C1 segment of cervical spinal cord (tissue), 14 donors: Measurements from ENCODE around the gene EPHB1.
"Not testable (repeated sequence)": the region's sequence is repeated elsewhere in the genome, so short reads cannot be mapped to it uniquely, and the experiment has no call there.

Experiments used
- DNase-seq, 14 donors: peaks; one replicate each; lab custom pipeline; 2025; lab: John Stamatoyannopoulos, UW

The EPHB1 gene

DNA sequence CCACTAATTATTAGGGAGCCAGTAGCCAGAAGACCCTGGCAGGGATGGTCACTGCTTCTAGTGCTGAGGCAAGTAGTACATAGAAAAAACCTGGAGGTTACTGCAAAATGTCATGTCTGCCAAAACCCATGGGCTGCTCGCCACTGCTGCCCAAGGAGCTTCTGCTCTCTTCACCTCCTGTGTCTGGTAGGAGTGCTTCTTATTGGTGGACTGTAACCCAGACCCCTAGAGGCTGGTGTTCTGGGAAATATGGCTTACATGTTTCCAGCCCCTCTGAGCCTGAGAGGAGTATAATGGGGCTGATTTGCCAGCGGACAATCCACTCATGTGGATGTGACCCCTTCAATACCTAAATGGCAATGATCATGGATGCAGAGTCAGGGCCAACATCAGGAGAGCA, 286.4 kb downstream of the EPHB1 start:
- no peak for DNase-seq

GRCh38 chr3:135081856-135082434, 286.9 kb downstream of the EPHB1 start:
- DNase-seq = peak in 3 of 14 donors; percentile 5 to 98 (median 46)

- peak in 1 of 14 donors; percentile 61 for DNase-seq
Observed at GRCh38 chr3:135082706-135083105, 287.6 kb downstream of the EPHB1 start.

DNA sequence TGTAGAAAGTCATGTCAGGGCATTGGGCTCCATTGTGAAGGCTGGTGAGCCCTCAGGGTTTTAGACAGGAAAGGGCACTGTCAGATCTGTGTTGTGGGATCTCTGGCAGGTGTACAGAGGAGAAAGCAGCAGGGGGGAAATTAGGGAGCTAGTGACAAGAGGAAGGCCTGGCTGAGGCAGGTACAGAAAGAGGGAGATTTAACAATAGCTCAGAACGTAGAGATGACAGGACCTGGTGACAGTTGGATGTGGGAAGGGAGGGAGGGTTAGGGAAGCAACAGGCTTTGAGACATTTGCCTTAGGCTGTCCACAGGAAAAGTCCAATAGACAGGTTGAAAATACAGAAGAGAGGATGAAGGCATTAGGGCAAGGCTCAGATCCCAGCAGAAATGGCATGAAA, 288.1 kb downstream of the EPHB1 start:
- peak in 1 of 14 donors; percentile 63 for DNase-seq

DNA sequence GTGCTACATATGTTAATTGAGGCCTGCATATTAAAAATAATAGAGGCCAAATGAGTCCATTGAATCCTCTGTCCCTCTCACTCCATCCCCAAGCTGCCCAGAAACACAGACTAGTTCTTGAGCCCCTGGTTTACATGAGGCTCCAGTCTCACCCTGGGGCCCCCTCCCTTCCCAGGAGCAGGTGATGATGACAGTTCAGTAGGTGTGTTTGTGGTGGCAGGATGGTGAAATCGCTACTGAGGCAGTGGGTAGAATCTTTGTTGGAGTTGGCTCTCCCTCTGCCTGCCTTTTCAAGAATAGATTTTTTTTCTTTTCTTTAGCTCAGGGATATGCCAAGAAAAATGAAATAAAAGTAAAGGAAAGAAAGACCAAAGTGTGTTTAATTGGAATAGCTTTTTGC, 288.7 kb downstream of the EPHB1 start:
- no peak for DNase-seq

DNA sequence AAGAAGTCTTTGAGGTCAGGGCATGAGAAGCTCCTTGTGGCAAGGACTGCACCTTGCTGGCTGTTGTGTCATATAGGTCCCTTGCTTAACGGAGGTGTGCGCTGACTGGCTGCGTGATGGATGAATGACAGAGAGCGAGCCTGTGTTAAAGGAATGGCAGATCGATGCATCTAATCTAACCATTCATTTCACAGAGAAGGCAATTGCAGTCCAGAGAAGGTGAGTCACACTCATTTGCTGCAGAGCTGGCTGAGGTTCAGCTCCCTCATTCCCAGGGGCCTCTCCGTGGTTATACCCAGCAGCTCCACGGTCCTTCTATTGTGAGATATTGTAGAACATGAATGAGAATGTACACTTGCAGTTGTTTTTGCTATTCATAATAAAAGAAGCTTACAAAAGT, 289.3 kb downstream of the EPHB1 start:
- no peak for DNase-seq

- no peak for DNase-seq
Observed at GRCh38 chr3:135084976-135085375, 289.9 kb downstream of the EPHB1 start.

DNA sequence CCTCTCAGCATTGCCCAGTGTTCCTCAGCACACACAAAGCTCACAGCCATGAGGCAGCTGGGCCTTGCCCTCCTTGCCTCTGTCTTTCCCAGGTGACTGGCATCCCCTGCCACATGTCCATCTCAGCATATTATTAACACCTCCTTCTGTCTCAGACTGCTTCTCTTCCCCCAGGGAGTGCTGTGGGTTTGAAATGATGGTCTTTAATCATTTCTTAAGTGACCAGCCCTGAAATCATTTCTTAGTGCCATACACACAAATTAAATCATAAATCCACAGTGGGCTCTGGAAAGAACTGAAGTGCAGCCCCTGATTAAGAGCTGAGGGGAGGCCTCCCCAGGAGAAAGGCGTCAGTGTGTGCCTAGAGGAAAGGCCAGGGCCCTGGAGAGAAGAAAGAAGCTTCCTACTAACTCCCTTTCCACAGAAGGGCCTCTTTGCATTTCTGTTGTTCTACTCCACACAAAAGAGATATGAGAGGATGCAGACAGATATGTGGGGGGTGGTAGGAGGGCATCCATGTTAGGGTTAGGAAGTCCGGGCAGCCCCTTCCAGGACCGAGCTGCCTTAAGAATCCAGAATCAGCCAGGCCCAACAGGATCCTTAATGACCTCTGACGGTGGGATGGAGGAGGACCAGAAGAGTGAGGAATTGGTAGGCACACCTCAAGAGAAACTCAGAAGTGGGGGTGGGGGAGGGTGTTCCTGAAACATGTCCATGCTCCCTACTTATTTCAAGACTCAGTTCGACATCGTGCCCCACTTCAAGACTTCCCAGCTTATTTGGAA, 290.8 kb downstream of the EPHB1 start:
- no peak for DNase-seq

- DNase-seq = no peak
Observed at GRCh38 chr3:135087782-135088181, 292.7 kb downstream of the EPHB1 start.

GRCh38 chr3:135089451-135089850, 294.4 kb downstream of the EPHB1 start:
- no peak for DNase-seq

DNA sequence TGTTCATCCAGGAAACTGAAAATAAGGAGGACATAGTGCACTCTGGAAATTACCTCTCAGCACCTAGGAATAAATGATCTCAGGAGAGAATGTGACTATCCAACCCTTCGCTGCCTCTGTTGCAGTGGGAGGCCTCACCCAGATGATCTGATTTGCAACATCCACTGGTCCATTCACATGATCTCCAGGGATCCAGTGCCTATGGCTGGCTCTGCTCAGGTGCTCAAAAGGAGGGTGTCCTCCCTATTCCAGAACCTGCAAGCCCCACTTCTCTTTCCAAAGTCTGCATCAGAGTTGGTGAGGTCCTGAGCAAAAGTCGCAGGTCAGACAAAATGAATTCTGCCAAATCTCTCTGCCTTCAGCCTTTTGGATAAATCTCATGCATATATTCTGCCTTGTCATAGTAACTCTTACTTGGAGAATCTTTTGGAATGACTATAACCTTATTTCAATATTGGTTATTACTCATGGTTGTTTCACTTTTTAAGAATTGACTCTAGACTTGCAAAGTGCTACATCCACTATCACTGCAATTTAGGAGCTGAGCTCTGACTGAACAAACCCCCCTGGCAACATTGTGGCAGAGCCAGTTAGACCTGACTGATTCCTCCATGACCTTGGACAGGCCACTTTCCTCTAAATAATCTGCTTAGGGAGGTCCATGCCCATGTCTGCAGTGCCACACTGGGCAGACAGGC, 295.1 kb downstream of the EPHB1 start:
- no peak for DNase-seq

DNA sequence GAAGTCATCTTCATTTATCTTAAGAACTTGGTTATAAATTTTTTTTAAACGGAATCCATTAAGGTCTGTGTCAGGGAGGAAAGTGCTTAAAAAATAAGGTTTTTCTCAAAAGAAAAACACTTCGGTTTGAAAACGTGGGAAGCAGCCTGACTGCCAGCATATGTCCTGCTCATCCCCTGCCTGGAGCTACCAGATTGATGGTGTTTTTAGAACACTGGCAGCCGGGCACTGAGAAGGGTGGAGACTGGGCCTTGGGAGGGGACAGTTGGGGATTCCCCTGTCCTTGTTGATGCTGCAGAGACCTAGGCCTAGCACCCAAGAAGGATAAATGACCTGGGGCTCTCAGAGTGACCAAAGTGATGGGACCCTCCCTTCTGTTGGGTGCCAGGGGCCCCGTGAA, 296.9 kb downstream of the EPHB1 start:
- DNase-seq = peak in 1 of 14 donors; percentile 75

DNA sequence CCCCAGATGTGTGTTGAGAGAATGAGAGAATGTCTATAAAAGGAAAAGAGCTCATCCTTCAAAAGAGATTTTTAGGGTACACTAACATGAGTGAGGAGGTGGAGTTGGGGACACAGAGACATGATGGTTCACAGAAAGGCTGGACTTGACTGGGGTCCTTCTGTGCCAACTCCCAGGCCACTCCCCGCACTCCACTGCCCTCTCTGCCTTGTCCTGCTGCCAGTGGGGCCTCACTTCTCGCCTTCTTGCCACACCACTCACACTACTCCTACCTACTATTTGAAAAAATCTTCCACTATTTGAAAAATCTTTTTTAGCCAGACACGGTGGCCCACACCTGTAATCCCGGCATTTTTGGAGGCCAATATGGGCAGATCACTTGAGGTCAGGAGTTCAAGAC, 298.1 kb downstream of the EPHB1 start:
- DNase-seq = no peak

GRCh38 chr3:135097276-135097946, 302.4 kb downstream of the EPHB1 start:
- DNase-seq = no peak

DNA sequence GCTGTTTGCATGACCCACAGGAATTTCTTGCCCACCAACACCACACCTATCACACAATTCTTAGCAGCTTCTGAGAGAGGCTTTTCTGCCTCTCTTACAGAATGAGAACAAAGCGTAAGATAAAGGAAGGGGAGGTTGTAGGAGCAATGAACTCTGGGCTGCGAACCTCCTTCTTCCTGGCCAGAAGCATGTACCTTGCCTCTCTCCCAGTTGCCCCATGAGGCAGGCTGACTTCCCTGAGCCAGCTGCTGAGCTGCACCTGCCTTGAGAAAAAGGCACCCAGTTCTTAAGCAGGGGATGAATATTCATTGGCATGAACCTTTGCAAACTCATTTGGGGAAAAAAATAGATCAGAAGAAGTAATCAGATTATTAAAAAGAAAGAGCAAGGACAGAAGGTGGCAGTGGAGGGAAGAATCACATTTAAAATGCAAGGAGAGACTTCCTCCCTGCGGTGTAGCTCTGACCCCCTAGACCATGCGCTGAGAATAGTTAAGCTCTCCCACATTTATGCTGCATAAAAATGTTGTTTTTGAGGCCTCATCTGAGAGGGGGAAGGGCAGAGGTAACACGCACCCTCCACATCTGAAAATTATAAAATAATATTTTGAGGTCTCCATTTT, 304.8 kb downstream of the EPHB1 start:
- DNase-seq = no peak

GRCh38 chr3:135100366-135100765, 305.3 kb downstream of the EPHB1 start:
- no peak for DNase-seq

- peak in 1 of 14 donors; percentile 10 for DNase-seq
Observed at GRCh38 chr3:135103917-135104316, 308.9 kb downstream of the EPHB1 start.

DNA sequence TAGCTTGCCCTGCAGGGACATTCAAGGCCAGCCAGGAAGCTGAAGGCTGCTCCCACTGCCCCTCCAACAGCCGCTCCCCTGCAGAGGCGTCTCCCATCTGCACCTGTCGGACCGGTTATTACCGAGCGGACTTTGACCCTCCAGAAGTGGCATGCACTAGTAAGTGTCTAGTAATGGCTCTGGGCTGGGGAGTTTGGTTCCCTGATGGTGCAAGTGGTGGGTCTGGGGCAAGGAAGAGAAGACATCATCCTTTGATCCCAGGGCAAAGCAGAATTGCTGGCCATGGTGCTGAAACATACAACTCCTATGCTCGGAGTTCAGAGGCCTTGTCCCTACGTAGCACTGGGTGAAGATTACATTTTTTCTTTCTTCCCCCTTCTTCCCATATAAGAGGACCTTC, 311.4 kb downstream of the EPHB1 start:
- no peak for DNase-seq

GRCh38 chr3:135107043-135107442, 312.0 kb downstream of the EPHB1 start:
- DNase-seq = no peak

DNA sequence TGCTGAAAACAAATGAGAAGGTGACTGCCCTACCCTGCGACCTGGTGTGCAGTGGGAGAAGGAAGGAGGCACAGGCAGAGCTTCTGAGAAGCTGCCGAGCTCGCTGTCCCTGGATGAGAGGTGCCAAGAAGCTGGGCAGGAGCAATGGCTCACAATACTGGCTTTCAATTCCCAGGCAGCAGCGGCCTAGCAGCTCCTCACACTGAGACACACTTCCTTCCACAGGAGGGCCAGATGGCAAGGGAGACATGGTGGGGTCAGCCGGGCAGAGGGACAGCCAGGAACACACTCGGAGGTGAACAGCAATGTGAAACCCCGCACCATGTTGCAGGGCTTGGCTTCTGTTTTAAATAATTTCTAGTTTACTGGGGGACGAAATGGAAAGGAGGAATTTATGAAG, 314.6 kb downstream of the EPHB1 start:
- DNase-seq = peak in 2 of 14 donors; percentile 16 to 88

DNA sequence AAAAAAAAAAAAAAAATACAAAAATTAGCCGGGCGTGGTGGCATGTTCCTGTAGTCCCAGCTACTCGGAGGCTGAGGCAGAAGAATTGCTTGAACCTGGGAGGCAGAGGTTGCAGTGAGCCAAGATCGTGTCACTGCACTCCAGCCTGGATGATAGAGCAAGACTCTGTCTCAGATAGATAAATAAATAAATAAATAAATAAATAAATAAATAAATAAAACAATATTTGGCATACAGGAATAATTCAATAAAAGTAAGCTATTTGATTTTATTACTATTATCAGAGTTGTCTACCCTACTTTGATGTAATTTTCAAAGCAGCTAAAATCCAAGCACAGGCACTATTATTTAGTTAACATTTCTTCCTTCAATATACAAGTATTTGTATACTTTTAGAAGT, 319.5 kb downstream of the EPHB1 start:
- not testable (repeated sequence) for DNase-seq

- DNase-seq = no peak
Observed at GRCh38 chr3:135117977-135118376, 322.9 kb downstream of the EPHB1 start.
